ENCODE data around the gene PLSCR1.

Gene PLSCR1

DNA sequence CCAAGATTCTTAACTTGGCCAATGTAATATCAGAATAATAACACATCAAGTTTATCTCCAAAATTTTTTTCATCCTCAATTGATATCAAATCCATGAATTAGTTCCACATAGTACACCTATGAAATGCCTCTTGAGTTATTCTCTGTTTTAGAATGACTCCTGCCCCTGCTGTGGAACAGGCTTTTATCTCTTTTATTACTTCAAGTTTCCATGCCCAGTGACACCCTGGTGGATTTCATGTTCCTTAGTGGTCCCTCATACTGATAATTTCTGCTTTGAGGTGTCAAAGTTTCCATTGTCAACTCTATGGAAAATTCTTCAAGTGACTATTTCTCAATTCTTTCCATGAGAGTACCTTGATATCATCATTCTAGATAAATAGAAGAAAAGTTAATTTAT lies 24.6 kb downstream of the PLSCR1 start:
- H3K9me3 ChIP-seq: no peaks in the 10 kb centered on the region
- DNase-seq (ENCODE audit: low spot score in 2 of 2): no peak
- in situ Hi-C loops (cut with MboI; ENCODE audit: low sequenced_read_pairs): no loop called here
- H3K36me3 ChIP-seq (replicated peaks): no peaks in the 10 kb centered on the region
- H3K4me1 ChIP-seq: peaks cover 18% of the 10 kb centered on the region
- H3K4me3 ChIP-seq: no peak overlapping the region
- H3K27me3 ChIP-seq (ENCODE audit: low read depth): no peaks in the 10 kb centered on the region

DNA sequence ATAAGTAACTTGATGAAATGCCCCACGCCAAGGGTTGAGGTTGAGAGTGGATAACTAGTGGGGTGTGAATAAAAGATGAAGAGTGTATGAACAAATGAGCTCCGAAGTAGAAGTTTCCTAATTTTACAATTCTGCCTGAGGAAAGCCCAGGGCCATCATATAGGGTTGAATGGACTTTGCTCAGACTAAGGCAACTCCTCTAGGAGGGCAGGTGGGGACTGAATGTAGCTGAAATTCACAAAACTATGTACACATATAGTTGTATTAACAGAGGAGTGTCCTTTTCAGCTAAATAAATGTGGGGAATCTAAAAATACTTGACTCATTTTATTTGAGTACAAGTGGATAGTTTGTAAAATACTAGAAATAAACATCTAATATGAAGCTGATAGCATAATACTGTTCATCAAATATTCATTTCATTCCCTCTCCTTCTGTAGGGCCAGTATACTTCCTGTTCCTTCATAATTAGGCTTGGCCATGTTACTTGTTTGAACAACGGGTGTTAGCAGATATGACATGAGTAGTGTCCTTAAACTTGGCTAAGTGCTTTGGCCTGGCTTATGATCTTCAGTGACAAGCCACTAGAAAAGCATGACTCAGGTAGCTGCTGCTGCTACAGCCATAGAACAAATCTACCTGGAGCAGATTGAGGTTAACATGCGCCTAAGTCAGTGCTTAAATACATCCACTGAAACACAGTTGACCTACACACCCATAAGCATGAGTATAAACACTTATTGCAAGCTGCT lies 26.5 kb downstream of the PLSCR1 start:
- H3K36me3 ChIP-seq (replicated peaks): no peaks in the 10 kb centered on the region
- no peaks in the 10 kb centered on the region for H3K27me3 ChIP-seq (ENCODE audit: low read depth)
- DNase-seq (ENCODE audit: low spot score in 2 of 2): no peak

DNA sequence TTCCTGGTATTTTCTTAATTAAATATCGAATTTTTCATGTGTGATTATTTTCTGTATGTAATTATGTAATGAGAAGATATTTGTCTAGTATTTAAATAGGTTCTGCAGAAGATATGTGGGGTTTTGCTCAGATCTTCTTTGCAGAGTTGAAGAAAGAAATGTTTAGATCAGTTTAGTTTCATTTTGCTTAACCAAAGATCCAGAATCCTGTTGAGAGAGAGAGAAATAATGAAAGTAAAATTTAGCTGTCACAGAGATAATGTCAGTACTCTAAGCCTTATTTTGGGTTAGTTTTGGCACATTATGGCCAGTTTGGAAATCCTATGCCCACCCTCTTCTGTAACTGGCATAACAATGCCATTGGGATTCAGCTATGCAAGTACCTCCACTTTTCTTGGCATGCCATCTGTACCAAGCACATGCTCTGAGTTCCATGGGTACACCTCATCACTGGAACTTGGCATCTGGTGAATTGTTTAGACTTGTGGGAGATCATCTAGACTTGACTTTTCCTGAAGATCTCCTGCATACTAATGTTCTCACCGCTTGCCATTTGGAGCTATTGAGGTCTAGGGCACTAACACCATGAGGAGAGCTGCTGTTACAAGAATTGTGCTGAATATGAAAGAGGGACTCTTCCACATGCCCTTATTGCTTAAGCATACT lies 30.9 kb downstream of the PLSCR1 start:
- Histone ChIP-seq H3K36me3 (replicated peaks) (no peaks in the 10 kb centered on the region), H3K4me1 (no peaks in the 10 kb centered on the region), H3K4me3 (no peak overlapping the region)

More for the DNA sequence above, 26.5 kb downstream of the PLSCR1 start:
- Histone ChIP-seq H3K4me1 (peaks cover 9% of the 10 kb centered on the region), H3K9me3 (no peaks in the 10 kb centered on the region), H3K4me3 (no peak overlapping the region)
- in situ Hi-C loops (cut with MboI; ENCODE audit: low sequenced_read_pairs): no loop called here

DNA sequence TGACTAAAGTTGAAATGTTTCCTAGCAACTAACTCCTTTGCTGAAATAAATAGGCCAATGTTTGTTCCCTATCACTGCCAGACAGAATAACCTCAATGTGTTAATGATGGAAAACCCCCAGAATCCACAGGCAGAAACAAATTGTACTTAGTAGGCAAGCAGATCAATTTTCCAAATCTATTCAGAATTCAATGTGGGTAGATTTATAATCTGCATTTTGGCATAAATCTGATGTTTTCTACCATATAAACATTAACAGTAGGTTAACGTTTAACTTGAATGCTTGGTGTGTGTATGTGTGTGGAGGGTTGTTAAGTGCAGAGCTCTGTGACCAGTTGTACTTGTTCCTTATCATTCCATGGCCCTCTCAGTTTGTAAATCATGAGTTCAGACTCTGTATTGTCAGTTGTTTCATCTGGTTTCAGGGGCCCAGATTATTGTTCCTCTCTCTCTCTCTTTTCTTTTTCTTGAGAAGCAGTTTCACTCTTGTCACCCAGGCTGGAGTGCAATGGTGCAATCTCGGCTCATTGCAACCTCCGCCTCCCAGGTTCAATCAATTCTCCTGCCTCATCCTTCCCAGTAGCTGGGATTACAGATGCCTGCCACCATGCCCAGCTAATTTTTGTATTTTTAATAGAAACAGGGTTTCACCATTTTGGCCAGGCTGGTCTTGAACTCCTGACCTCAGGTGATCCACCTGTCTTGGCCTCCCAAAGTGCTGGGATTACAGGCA lies 32.8 kb downstream of the PLSCR1 start:
- in situ Hi-C loops (cut with MboI; ENCODE audit: low sequenced_read_pairs): no loop called here
- DNase-seq (ENCODE audit: low spot score in 2 of 2): no peak
- Histone ChIP-seq H3K4me1 (no peaks in the 10 kb centered on the region), H3K36me3 (replicated peaks) (no peaks in the 10 kb centered on the region), H3K9me3 (no peaks in the 10 kb centered on the region), H3K4me3 (no peak overlapping the region), H3K27me3 (ENCODE audit: low read depth) (no peaks in the 10 kb centered on the region)

More for the DNA sequence above, 30.9 kb downstream of the PLSCR1 start:
- in situ Hi-C loops (cut with MboI; ENCODE audit: low sequenced_read_pairs): no loop called here
- DNase-seq (ENCODE audit: low spot score in 2 of 2): no peak
- Histone ChIP-seq H3K9me3 (no peaks in the 10 kb centered on the region), H3K27me3 (ENCODE audit: low read depth) (no peaks in the 10 kb centered on the region)

DNA sequence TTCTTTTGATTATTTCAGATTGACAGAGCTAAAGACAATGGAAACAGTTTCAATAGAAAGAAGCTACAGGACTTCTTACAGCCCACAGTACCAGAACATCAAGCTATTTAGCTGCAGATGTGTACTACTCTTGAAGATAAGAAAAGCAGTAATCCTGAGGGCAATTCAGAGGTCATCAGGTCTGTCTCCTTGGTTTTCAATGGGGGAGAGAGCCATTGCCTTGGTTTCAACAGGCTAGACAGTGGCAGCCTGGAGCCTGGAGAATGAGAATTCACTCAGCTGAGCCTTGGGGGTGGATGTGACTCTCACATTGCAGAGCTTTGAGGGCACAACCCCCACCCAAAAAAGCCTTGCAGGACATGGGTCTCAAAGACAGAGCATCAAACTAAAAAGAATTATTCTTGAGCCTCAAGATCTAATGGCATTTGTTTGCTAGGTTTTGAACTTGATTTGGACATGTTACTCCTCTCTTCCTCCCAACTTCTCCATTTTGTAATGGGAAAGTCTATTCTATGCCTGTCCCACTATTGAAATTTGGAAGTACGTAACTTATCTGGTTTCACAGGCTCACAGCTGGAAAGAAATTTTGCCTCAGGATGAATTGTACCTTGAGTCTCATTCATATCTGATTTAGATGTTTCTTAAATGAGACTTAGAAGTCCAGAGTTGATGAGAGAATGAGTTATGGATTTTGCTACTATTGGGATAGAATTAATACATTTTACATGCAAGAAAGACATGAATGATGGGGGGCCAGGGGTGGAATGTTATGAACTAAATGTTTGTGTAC lies 36.9 kb downstream of the PLSCR1 start:
- H3K4me3 ChIP-seq: no peak overlapping the region
- in situ Hi-C loops (cut with MboI; ENCODE audit: low sequenced_read_pairs): no loop called here
- H3K9me3 ChIP-seq: no peaks in the 10 kb centered on the region
- DNase-seq (ENCODE audit: low spot score in 2 of 2): no peak
- H3K27me3 ChIP-seq (ENCODE audit: low read depth): no peaks in the 10 kb centered on the region
- no peaks in the 10 kb centered on the region for H3K36me3 ChIP-seq (replicated peaks)
- peaks cover 5% of the 10 kb centered on the region for H3K4me1 ChIP-seq

DNA sequence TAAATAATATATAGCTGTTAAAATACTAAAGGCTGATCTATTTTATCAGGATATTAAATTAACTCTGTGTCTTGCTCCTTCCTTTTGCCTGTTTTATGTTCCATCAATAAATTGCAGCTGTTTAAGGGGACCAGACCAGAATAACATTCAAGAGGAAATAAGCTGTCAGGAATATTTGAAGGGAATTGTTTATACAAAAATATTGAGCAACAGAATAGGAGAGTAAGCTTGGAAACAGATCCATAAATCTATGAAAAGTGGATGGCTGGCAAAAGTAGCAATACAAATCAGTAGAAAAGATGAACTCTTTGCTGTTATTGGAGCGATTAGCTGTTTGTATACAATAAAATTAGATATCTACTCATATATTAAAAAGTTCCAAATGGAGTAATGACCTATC lies 38.9 kb downstream of the PLSCR1 start:
- Histone ChIP-seq H3K4me1 (peaks cover 5% of the 10 kb centered on the region), H3K27me3 (ENCODE audit: low read depth) (no peaks in the 10 kb centered on the region)

DNA sequence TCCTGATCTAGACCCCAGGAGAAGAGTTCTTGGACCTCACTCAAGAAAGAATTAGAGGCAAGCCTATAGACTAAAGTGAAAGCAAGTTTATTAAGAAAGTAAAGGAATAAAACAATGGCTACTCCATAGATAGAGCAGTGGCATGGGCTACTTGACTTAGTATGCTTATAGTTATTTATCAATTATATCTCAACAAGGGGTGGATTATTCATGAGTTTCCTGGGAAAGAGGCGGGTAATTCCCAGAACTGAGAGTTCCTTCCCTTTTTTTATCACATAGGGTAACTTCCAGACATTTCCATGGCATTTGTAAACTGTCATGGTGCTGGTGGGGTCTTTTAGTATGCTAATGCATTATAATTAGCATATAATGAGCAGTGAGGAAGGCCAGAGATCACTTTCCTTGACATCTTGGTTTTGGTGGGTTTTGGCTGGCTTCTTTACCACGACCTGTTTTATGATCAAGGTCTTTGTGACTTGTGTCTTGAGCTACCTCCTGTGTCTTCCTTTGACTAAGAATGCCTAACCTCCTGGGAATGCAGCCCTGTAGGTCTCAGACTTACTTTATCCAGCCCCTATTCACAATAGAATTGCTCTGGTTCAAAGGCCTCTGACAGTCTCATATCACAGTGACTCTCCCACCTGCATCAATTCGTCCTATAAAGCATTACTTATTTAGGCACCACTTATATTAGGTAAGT lies 39.8 kb downstream of the PLSCR1 start:
- no peak for DNase-seq (ENCODE audit: low spot score in 2 of 2)
- Histone ChIP-seq H3K4me1 (peaks cover 5% of the 10 kb centered on the region), H3K36me3 (replicated peaks) (no peaks in the 10 kb centered on the region), H3K9me3 (no peaks in the 10 kb centered on the region), H3K4me3 (no peak overlapping the region), H3K27me3 (ENCODE audit: low read depth) (no peaks in the 10 kb centered on the region)
- in situ Hi-C loops (cut with MboI; ENCODE audit: low sequenced_read_pairs): no loop called here

More for the DNA sequence above, 38.9 kb downstream of the PLSCR1 start:
- Histone ChIP-seq H3K9me3 (no peaks in the 10 kb centered on the region), H3K4me3 (no peak overlapping the region), H3K36me3 (replicated peaks) (no peaks in the 10 kb centered on the region)
- no peak for DNase-seq (ENCODE audit: low spot score in 2 of 2)
- in situ Hi-C loops (cut with MboI; ENCODE audit: low sequenced_read_pairs): no loop called here

DNA sequence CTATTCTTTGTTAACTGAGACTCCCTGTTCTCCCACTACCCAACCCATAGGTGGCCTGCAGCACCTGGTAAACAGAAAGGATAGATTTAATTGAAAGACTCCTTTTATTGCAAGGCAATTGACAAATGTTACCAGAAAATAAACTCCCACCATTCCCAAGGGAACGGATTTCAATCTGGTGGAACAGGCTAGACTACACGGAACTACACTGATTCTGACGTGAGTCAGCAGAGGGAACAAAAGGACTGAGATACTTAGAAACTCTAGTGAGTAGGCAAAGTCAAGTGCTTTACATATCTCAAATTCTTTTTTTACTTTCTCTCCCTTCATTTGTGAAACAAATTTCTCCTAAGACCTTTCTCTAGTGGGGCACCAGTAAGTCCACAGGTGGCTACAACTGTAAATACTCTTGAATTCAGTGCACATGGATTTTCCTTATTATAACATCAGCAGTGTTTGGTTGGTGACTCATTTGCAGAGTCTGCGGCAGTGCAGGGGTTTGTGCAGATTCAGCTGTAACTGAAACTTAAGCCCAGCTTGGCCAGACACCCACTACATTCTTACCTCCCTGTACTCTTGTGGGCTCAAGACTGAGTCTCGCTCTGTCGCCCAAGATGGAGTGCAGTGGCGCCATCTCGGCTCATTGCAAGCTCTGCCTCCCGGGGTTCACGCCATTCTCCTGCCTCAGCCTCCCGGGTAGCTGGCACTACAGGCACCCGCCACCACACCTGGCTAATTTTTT lies 40.8 kb downstream of the PLSCR1 start:
- no peak for DNase-seq (ENCODE audit: low spot score in 2 of 2)
- peaks cover 5% of the 10 kb centered on the region for H3K4me1 ChIP-seq
- in situ Hi-C loops (cut with MboI; ENCODE audit: low sequenced_read_pairs): no loop called here

DNA sequence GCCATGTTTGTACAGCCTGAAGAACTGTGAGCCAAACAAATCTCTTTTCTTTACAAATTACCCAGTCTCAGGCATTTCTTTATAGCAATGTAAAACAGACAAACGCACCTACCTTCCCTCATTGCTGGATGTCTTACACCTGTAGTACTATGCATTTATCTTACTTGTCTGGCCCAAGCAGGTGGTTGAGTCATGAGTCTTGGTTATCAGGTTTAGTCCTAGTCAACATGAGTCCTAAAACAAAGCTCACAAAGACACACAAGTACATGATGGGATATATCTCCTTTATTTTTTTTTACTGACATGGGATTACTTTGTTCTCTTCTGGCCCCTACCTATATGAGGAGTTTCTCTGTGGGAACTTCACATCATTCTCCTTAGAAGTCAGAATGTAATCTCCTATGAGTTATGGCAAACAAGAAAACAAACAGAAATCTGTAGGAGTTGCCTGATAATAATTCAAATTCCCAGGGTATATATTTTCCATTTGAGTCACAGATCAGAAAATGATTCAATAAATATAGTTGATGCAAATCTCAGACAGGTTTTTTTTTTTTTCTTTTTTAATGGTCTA lies 41.4 kb downstream of the PLSCR1 start:
- peaks cover 5% of the 10 kb centered on the region for H3K4me1 ChIP-seq
- no peaks in the 10 kb centered on the region for H3K36me3 ChIP-seq (replicated peaks)
- H3K27me3 ChIP-seq (ENCODE audit: low read depth): no peaks in the 10 kb centered on the region
- DNase-seq (ENCODE audit: low spot score in 2 of 2): no peak
- H3K4me3 ChIP-seq: no peak overlapping the region
- H3K9me3 ChIP-seq: no peaks in the 10 kb centered on the region
- in situ Hi-C loops (cut with MboI; ENCODE audit: low sequenced_read_pairs): no loop called here

More for the DNA sequence above, 40.8 kb downstream of the PLSCR1 start:
- Histone ChIP-seq H3K27me3 (ENCODE audit: low read depth) (no peaks in the 10 kb centered on the region), H3K4me3 (no peak overlapping the region), H3K9me3 (no peaks in the 10 kb centered on the region), H3K36me3 (replicated peaks) (no peaks in the 10 kb centered on the region)

DNA sequence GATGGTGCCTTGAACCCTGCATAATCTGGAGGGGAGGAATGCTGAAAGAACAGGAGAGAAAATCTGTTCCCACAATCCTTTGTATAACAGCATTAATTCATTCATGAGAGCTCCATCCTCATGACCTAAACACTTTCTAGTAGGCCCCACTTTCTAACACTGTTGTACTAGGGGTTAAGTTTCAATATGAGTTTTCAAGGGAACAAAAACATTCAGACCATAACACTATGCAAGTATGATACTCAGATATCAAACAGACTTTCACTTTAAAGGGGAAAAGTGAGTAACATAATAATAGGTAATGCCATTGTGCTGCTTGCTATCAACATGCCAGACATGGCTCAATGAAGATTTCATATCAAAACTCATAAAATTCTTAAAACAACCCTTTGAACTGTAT lies 42.7 kb downstream of the PLSCR1 start:
- peaks cover 5% of the 10 kb centered on the region for H3K4me1 ChIP-seq
- no peak for DNase-seq (ENCODE audit: low spot score in 2 of 2)
- no peak overlapping the region for H3K4me3 ChIP-seq
- no peaks in the 10 kb centered on the region for H3K36me3 ChIP-seq (replicated peaks)
- no peaks in the 10 kb centered on the region for H3K9me3 ChIP-seq
- in situ Hi-C loops (cut with MboI; ENCODE audit: low sequenced_read_pairs): no loop called here
- H3K27me3 ChIP-seq (ENCODE audit: low read depth): no peaks in the 10 kb centered on the region

DNA sequence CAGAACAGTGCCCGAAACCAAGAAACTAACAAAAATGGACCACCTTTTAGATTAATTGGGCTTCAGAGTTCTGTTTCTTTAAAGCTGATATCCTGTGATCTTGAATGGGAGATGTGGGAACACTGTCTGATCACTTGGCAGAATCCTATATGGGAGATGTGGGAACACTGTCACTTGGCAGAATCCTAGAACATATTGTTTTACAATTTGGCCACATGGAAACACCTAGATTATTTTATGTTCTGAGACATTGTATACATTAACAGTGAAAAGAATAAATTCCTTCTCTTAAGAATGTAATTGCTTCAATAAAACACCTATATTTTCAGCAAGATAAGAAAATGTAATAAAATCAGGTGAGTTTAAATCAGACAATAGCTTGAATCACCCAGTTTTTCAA lies 44.7 kb downstream of the PLSCR1 start:
- H3K9me3 ChIP-seq: no peaks in the 10 kb centered on the region
- no peaks in the 10 kb centered on the region for H3K36me3 ChIP-seq (replicated peaks)
- H3K4me1 ChIP-seq: peaks cover 4% of the 10 kb centered on the region
- in situ Hi-C loops (cut with MboI; ENCODE audit: low sequenced_read_pairs): no loop called here
- H3K4me3 ChIP-seq: no peak overlapping the region
- no peak for DNase-seq (ENCODE audit: low spot score in 2 of 2)
- H3K27me3 ChIP-seq (ENCODE audit: low read depth): no peaks in the 10 kb centered on the region

DNA sequence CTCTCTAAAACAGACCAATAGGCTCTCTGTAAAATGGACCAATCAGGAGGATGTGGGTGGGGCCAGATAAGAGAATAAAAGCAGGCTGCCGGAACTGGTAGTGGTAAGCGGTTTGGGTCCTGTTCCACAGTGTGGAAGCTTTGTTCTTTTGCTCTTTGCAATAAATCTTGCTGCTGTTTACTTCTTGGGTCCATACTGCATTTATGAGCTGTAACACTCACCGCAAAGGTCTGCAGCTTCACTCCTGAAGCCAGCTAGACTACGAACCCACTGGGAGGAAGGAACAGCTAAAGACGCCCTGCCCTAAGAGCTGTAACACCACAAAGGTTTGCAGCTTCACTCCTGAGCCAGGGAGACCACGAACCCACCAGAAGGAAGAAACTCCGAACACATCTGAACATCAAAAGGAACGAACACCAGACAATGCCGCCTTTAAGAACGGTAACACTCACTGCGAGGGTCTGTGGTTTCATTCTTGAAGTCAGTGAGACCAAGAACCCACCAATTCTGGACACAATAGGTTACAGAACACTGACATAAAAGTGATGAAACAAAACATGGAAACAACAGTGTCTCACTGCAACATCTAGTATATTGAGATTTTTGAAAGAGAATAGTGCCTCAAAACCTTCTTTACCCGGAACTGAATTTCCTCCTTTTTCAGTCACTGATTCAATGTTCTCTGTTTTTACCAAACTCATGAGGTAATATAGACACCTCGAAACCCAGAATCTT lies 46.2 kb downstream of the PLSCR1 start:
- in situ Hi-C loops (cut with MboI; ENCODE audit: low sequenced_read_pairs): no loop called here
- Histone ChIP-seq H3K4me3 (no peak overlapping the region), H3K9me3 (no peaks in the 10 kb centered on the region), H3K36me3 (replicated peaks) (no peaks in the 10 kb centered on the region), H3K27me3 (ENCODE audit: low read depth) (no peaks in the 10 kb centered on the region), H3K4me1 (peaks cover 8% of the 10 kb centered on the region)
- DNase-seq (ENCODE audit: low spot score in 2 of 2): no peak

All from HAP-1 (cell line).